Upper lobe of left lung (tissue), 6 donors: Measurements from ENCODE around the gene PTGDS. TPM values are rescaled to one million over a fixed set of nuclear protein-coding genes. Genes with fewer than 3 reads are reported as not detected.

ENCODE experiments used
- ATAC-seq, 2 donors: fragments of 200-7000 bp; cut with Tn5 transposase; one replicate each; pipeline ENCODE4 v1.9.1; 2022; ENCODE audit warnings: mild to moderate bottlenecking in 2 of 2, moderate library complexity in 2 of 2; ENCODE audit not compliant: low FRiP score in 2 of 2
- DNase-seq, 2 donors: peaks; one replicate each; pipeline ENCODE4 v3.0.0-alpha.2; 2019 to 2020
- H3K27ac ChIP-seq, 4 donors: fragments of 200-600 bp; sonication (generic); one replicate each; pipeline ENCODE4 v1.5.1; 2016 to 2019
- H3K27me3 ChIP-seq, 4 donors: fragments of 200-600 bp; sonication (generic); one replicate each; pipeline ENCODE4 v1.5.1; 2017 to 2019
- H3K36me3 ChIP-seq, 4 donors: fragments of 200-600 bp; sonication (generic); one replicate each; pipeline ENCODE4 v1.5.1; 2016 to 2019
- H3K4me1 ChIP-seq, 4 donors: fragments of 200-600 bp; sonication (generic); one replicate each; pipeline ENCODE4 v1.5.1; 2018 to 2019
- H3K4me3 ChIP-seq, 4 donors: fragments of 200-600 bp; sonication (generic); one replicate each; pipeline ENCODE4 v1.5.1; 2017 to 2019; ENCODE audit warnings: mild to moderate bottlenecking in 2 of 4, moderate library complexity in 1 of 4
- H3K9me3 ChIP-seq, 4 donors: fragments of 200-600 bp; sonication (generic); one replicate each; pipeline ENCODE4 v1.5.1; 2018 to 2019
- CTCF ChIP-seq, 6 experiments: fragments of 450-650 bp in 4 of 6; fragments of 200-600 bp in 2 of 6; sonication (generic) in 2 of 6; IDR thresholded peaks; one replicate each; pipeline ENCODE4 v1.5.1; 2016 to 2019; ENCODE audit warnings: antibody characterized with exemption in 6 of 6
- EP300 ChIP-seq, 4 donors: sonication (generic); formaldehyde crosslinking; IDR thresholded peaks; one replicate each; pipeline ENCODE4 v1.5.1; 2017; ENCODE audit warnings: antibody characterized with exemption in 4 of 4, control low read depth in 2 of 4
- POLR2A ChIP-seq, 4 donors: fragments of 450-650 bp; IDR thresholded peaks; one replicate each; pipeline ENCODE4 v1.5.1; 2016 to 2017; ENCODE audit warnings: antibody characterized with exemption in 4 of 4, mild to moderate bottlenecking in 2 of 4
- POLR2AphosphoS5 ChIP-seq, 2 donors: sonication (generic); formaldehyde crosslinking; IDR thresholded peaks; one replicate each; pipeline ENCODE4 v1.5.1; 2017; ENCODE audit warnings: antibody characterized with exemption in 2 of 2
- WGBS, 2 donors: methylation state at CpG; one replicate each; pipeline ENCODE4 v1.1.5; 2017 to 2018; 5-methylcytosine and 5-hydroxymethylcytosine counted together
- total RNA-seq, 6 donors: library from RNA; depleted of rRNA in 4 of 6; stranded (reverse); fragments of >200 nt in 4 of 6; gene quantifications; one replicate each; pipeline versions ENCODE4 v1.1.0 to v1.2.1, GENCODE V29; 2016 to 2021
- donor health status: DM: no; HTN: no; CAD: no; lungs with moderate emphysema.
- donor health status: DM: no; HTN: yes; CAD: no; lungs with severe emphysema.

Gene PTGDS
- total RNA-seq, 6 donors from 2014 or later: 31.7 to 395 (median 246) TPM

DNA sequence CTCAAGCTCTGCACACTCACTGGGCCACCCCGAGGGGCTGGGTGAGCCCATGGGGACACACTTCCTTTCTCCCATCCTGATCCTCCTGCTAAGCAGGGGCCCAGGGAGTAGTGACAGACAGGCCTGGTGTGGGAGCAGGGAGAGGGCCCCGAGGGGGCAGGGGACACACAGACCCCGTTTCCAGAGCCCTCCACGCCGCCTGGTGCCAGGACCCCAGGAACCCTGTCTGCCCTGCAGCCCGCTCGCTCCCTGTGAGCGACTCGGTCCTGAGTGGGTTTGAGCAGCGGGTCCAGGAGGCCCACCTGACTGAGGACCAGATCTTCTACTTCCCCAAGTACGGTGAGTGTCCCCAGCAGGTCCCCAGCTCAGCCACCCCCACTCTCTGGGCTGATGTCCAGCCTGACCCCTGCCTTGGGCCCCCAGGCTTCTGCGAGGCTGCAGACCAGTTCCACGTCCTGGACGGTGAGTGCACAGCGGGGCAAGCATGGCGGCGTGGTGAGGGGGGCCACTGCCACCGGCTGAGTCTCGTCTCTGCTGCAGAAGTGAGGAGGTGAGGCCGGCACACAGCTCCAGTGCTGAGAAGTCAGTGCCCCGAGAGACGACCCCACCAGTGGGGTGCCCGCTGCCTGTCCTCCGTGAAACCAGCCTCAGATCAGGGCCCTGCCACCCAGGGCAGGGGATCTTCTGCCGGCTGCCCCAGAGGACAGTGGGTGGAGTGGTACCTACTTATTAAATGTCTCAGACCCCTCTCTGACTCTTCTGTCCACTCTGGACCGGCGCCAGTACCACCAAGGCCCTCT lies 30.9 kb upstream of the PTGDS start:
- Histone ChIP-seq H3K9me3 (no peaks in the 10 kb centered on the region), H3K4me1 (peaks cover 38 to 72% (median 43%) of the 10 kb centered on the region in 4 donors), H3K36me3 (peaks cover 8 to 17% (median 16%) of the 10 kb centered on the region in 4 donors), H3K27me3 (no peaks in the 10 kb centered on the region), H3K4me3 (no peak overlapping the region), H3K27ac (no peak overlapping the region)
- ATAC-seq (no peak), DNase-seq (peak in 1 of 2 donors; percentile 83)
- 76 to 100% methylated on average over 2 to 24 of the region's 27 CpGs for WGBS, 2 donors
- TF ChIP-seq EP300 (IDR thresholded peaks at IDR 0.05): no peak
- no peak for TF ChIP-seq POLR2AphosphoS5 (IDR thresholded peaks at IDR 0.05)
- TF ChIP-seq POLR2A (IDR thresholded peaks at IDR 0.05): no peak
- TF ChIP-seq CTCF (IDR thresholded peaks at IDR 0.05): no peak

- H3K9me3 ChIP-seq: no peaks in the 10 kb centered on the region
- no peak for ATAC-seq
- H3K4me1 ChIP-seq: peaks cover 38 to 67% (median 43%) of the 10 kb centered on the region in 4 donors
- H3K27me3 ChIP-seq: no peaks in the 10 kb centered on the region
- peak in 1 of 2 donors; percentile 77 for DNase-seq
- H3K4me3 ChIP-seq: no peak overlapping the region
- no peak for TF ChIP-seq CTCF (IDR thresholded peaks at IDR 0.05)
- no peak for TF ChIP-seq POLR2AphosphoS5 (IDR thresholded peaks at IDR 0.05)
- TF ChIP-seq EP300 (IDR thresholded peaks at IDR 0.05): no peak
- WGBS, 2 donors: 65 to 72% methylated on average over 15 to 25 of the region's 26 CpGs
- peaks cover under 1 to 8% (median 8%) of the 10 kb centered on the region in 4 donors for H3K36me3 ChIP-seq
- H3K27ac ChIP-seq: peak overlapping the region in 3 of 4 donors; percentile 1 to 87 (median 26)
Measured at GRCh38 chr9:136947028-136947891, 30.0 kb upstream of the PTGDS start.

DNA sequence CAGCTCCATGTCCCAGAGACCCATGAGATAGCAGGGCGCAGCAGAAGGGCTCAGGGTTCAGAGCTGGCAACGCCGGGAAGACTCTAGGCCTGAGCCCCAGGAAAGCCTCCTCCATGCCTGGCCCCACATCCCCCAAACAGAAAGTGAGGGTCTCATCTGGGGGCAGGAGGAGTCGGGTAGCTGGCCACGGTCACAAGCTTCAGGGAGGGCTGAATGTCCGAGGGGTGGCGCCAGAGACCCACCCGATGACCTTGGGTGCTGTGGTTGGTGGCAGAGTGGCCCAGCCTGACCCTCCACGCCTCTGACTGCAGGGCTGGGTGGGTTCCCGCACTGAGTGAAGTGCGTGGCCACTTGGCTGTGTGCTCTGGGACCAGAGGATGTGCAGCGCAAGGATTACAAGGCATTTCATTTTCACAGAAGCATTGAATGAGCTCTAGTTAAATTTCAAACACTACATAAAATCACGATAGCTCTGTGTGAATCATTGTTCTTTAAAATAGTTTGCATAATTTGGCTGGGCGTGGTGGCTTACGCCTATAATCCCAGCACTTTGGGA lies 29.3 kb upstream of the PTGDS start:
- Histone ChIP-seq H3K9me3 (no peaks in the 10 kb centered on the region), H3K4me1 (peaks cover 36 to 59% (median 39%) of the 10 kb centered on the region in 4 donors), H3K4me3 (no peak overlapping the region), H3K27ac (peak overlapping the region in 3 of 4 donors; percentile 1 to 87 (median 26)), H3K36me3 (peaks cover 0 to under 1% (median under 1%) of the 10 kb centered on the region in 4 donors), H3K27me3 (no peaks in the 10 kb centered on the region)
- WGBS, 2 donors: 29 to 54% methylated on average over 8 to 15 of the region's 15 CpGs
- TF ChIP-seq POLR2AphosphoS5 (IDR thresholded peaks at IDR 0.05): no peak
- peak in 5 of 6 experiments; percentile 50 to 77 (median 59) for TF ChIP-seq CTCF (IDR thresholded peaks at IDR 0.05)
- peak; percentile 70 to 72 for DNase-seq
- ATAC-seq: no peak

DNA sequence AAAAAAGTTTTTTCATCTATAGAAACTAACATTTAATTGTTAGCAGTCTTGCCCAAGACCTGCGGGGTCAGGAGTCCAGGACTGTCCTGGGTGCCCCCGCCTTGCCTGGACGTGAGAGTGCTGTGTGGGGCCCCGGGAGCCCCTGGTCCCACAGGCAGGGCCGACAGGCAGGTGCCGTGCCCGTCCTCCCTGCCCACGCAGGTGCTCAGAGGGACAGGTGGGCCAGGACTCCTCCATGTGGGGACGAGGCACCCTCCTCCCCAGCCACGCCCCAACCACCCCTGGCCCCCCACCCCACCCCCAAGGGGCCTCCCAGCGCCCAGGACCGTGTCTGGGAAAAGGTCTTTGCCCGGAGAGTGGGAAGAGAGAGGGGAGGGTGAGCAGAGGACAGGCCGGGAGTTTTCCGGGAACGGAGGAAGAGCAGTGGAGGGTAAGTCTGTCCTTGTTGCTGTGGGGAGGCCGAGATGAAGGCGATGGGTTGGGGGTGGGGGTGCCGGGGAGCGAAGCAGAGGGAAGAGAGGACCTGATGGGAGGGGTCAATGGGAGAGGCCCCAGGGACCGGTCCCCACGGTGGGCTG lies 28.0 kb upstream of the PTGDS start:
- H3K27me3 ChIP-seq: no peaks in the 10 kb centered on the region
- peaks cover 28 to 51% (median 32%) of the 10 kb centered on the region in 4 donors for H3K4me1 ChIP-seq
- TF ChIP-seq EP300 (IDR thresholded peaks at IDR 0.05) (no peak), POLR2A (IDR thresholded peaks at IDR 0.05) (no peak), CTCF (IDR thresholded peaks at IDR 0.05) (no peak), POLR2AphosphoS5 (IDR thresholded peaks at IDR 0.05) (no peak)
- H3K9me3 ChIP-seq: no peaks in the 10 kb centered on the region
- H3K4me3 ChIP-seq: peak overlapping the region; percentile 61 to 85 (median 65)
- DNase-seq (peak in 1 of 2 donors; percentile 71), ATAC-seq (no peak)
- 13 to 15% methylated on average over 13 to 21 of the region's 22 CpGs for WGBS, 2 donors
- no peaks in the 10 kb centered on the region for H3K36me3 ChIP-seq
- peak overlapping the region; percentile 79 to 93 (median 84) for H3K27ac ChIP-seq
